ENCODE results near the gene FABP1. TPM values are rescaled to one million over a fixed set of nuclear protein-coding genes. Genes with fewer than 3 reads are reported as not detected.

FABP1 gene
- total RNA-seq, 4 donors from 2014 or later: 0.88 to 1.8 TPM; not detected in 2

DNA sequence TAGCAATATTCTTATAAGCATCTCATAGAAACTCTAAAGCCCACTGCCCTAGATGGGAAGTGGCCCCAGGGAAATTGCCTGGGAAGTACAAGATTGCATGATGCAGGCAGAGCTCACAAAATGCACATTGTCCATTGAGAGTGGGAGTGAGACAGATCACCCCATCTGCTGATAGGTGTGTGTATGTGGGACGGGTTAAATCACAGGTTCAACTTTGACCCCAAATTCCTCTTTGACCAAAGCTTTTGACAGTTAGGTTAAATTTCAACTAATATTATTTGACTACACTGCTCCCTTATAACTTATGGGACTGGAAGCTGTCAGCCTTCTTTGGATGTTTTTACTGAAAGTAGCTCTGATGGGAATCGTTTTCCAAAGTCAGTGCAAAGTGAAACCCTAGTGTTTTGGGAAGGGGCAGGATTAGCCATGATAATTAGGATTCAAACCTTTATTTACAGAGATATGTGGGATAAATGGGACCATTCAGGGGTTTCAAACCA lies 11.4 kb upstream of the FABP1 start:
- H3K27me3 ChIP-seq: no peaks in the 10 kb centered on the region
- TF ChIP-seq, protein P1, sequence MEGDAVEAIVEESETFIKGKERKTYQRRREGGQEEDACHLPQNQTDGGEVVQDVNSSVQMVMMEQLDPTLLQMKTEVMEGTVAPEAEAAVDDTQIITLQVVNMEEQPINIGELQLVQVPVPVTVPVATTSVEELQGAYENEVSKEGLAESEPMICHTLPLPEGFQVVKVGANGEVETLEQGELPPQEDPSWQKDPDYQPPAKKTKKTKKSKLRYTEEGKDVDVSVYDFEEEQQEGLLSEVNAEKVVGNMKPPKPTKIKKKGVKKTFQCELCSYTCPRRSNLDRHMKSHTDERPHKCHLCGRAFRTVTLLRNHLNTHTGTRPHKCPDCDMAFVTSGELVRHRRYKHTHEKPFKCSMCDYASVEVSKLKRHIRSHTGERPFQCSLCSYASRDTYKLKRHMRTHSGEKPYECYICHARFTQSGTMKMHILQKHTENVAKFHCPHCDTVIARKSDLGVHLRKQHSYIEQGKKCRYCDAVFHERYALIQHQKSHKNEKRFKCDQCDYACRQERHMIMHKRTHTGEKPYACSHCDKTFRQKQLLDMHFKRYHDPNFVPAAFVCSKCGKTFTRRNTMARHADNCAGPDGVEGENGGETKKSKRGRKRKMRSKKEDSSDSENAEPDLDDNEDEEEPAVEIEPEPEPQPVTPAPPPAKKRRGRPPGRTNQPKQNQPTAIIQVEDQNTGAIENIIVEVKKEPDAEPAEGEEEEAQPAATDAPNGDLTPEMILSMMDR (IDR thresholded peaks at IDR 0.05): no peak
- TF ChIP-seq POLR2A (IDR thresholded peaks at IDR 0.05): no peak
- no peaks in the 10 kb centered on the region for H3K36me3 ChIP-seq
- no peaks in the 10 kb centered on the region for H3K4me1 ChIP-seq
- H3K27ac ChIP-seq: no peak overlapping the region
- no peak overlapping the region for H3K4me3 ChIP-seq
- no peak for DNase-seq
- intact Hi-C loops (cut with DNase I; ENCODE audit: low total_unique reads): no loop called here
- peaks cover 0 to 3% of the 10 kb centered on the region in 2 donors for H3K9me3 ChIP-seq

DNA sequence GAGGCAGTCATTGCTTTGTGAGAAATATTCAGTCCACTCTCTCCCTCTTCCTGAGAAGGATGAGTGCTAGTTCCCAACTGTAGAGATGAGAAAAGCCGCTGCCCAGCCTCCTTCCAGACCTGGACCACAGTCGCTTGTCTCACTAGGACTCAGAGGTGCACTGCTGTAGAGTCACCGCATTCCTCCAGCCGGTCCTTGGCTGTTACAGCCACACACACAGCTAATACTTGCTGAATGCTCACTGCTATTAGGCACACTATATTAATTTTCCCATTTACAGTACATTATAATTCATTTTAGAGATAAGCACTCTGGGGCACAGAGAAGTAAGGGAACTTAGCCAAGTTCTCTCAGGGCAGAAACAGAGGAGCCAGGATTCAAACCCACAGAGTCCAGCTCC lies 10.0 kb upstream of the FABP1 start:
- H3K9me3 ChIP-seq: peaks cover 0 to 3% of the 10 kb centered on the region in 2 donors
- no peak overlapping the region for H3K27ac ChIP-seq
- H3K27me3 ChIP-seq: no peaks in the 10 kb centered on the region
- no peaks in the 10 kb centered on the region for H3K4me1 ChIP-seq
- intact Hi-C loops (cut with DNase I; ENCODE audit: low total_unique reads): no loop called here
- DNase-seq: no peak
- TF ChIP-seq, protein P1 (IDR thresholded peaks at IDR 0.05): no peak
- no peak for TF ChIP-seq POLR2A (IDR thresholded peaks at IDR 0.05)
- no peak overlapping the region for H3K4me3 ChIP-seq
- no peaks in the 10 kb centered on the region for H3K36me3 ChIP-seq

DNA sequence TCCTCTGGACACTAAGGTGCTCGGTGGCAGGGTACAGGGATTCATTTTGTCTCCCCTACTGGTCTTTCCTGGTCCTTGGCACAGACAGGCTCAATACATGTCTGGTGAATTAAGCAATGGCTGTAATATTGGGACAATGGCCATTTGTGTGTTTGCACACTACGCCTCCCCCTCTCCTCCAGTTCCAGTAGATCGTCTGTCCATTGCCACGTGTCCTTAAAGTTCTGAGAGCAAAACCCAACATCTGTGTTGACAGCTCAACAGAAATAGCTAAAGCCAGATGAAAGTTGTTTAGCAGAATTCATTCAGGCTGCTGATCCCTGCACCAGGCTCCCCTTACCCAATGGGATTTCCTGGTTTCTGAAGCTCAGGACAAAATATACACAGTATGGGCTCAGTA lies 9.0 kb upstream of the FABP1 start:
- H3K27me3 ChIP-seq: no peaks in the 10 kb centered on the region

DNA sequence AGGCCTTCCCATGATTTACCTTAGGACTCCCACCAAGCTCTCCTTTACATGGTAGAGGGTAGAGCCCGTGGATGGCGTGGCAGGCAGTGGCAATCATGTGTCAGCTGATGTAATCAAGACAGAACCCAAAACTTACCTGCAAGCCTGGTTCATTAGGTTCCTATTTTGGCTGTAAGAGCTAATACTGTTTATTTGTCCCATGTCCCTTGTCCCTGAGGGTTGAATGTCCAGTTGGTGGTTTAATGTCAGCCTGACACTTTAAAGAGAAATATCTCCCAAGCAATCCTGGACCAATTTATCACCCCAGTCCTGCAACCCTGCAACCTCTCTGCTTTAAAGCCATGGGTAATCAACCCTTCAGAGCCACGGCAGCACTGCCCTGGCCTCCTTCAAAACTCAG lies 6.0 kb upstream of the FABP1 start:
- Histone ChIP-seq H3K27ac (no peak overlapping the region), H3K36me3 (no peaks in the 10 kb centered on the region), H3K4me3 (no peak overlapping the region), H3K27me3 (no peaks in the 10 kb centered on the region), H3K9me3 (no peaks in the 10 kb centered on the region), H3K4me1 (no peaks in the 10 kb centered on the region)
- intact Hi-C loops (cut with DNase I; ENCODE audit: low total_unique reads): no loop called here
- no peak for TF ChIP-seq POLR2A (IDR thresholded peaks at IDR 0.05)
- TF ChIP-seq, protein P1 (IDR thresholded peaks at IDR 0.05): no peak
- no peak for DNase-seq

More for the DNA sequence above, 9.0 kb upstream of the FABP1 start:
- intact Hi-C loops (cut with DNase I; ENCODE audit: low total_unique reads): no loop called here
- no peaks in the 10 kb centered on the region for H3K36me3 ChIP-seq
- no peak for DNase-seq
- no peaks in the 10 kb centered on the region for H3K4me1 ChIP-seq
- TF ChIP-seq POLR2A (IDR thresholded peaks at IDR 0.05): no peak
- TF ChIP-seq, protein P1 (IDR thresholded peaks at IDR 0.05): no peak
- H3K4me3 ChIP-seq: no peak overlapping the region
- H3K9me3 ChIP-seq: peaks cover 0 to 3% of the 10 kb centered on the region in 2 donors
- no peak overlapping the region for H3K27ac ChIP-seq

DNA sequence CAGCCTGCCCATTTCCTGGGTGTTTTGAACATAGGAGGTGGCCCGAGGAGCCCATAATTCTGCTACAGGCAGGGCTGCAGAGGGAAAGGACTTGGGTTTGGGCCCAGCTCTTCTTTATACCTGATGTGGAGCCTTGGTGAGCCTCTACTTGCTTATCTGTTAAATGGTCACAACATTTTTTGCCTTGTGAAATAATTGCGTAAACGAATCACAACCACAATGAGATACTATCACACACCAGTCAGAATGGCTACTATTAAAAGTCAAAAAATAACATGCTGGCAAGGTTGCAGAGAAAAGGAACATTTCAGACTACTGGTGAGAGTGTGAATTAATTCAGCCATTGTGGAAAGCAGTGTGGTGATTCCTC lies 4.1 kb upstream of the FABP1 start:
- no peak for DNase-seq
- no peak overlapping the region for H3K27ac ChIP-seq
- intact Hi-C loops (cut with DNase I; ENCODE audit: low total_unique reads): no loop called here
- H3K4me3 ChIP-seq: no peak overlapping the region
- TF ChIP-seq, protein P1 (IDR thresholded peaks at IDR 0.05): no peak
- no peak for TF ChIP-seq POLR2A (IDR thresholded peaks at IDR 0.05)
- no peaks in the 10 kb centered on the region for H3K9me3 ChIP-seq
- no peaks in the 10 kb centered on the region for H3K36me3 ChIP-seq
- H3K4me1 ChIP-seq: no peaks in the 10 kb centered on the region
- H3K27me3 ChIP-seq: no peaks in the 10 kb centered on the region

Data from uterus (tissue), 4 donors.